ENCODE results near the gene TIMP3. TPM values are rescaled to one million over a fixed set of nuclear protein-coding genes. Genes with fewer than 3 reads are reported as not detected.

The TIMP3 gene
- total RNA-seq, 1 experiment from 2014 or later: 12.3 TPM

DNA sequence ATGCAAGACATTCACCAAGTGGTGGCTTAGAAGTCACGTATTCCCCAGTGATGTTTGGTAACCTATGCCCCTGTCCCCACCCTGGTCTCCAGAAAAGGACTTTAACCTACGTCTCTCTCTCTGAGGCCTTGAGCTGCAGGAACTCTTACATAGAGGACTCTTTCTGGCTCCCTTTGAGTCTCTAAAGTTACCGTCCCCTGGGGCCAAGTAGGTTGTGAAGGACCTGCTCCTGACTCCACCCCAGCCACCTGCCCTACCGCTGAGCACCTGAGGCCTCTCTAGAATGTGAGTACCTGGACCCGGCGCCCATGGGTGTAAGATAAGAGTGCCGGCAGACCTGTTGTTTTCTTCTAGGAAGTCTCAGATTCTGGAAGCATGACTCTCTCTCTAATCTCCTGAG, 95.4 kb downstream of the TIMP3 start:
- BruUV-seq (replicated peaks): no TSS peak
- Mint-ChIP-seq H3K36me3 (ENCODE audit: insufficient read depth, unreplicated experiment) (no peaks in the 10 kb centered on the region), H3K4me1 (ENCODE audit: low read depth, unreplicated experiment) (no peaks in the 10 kb centered on the region), H3K9me3 (ENCODE audit: low read depth, unreplicated experiment) (no peaks in the 10 kb centered on the region), H3K27ac (ENCODE audit: unreplicated experiment) (no peak overlapping the region), H3K27me3 (ENCODE audit: unreplicated experiment) (peaks cover 56% of the 10 kb centered on the region), H3K4me3 (ENCODE audit: low read depth, unreplicated experiment) (no peak overlapping the region)
- CTCF ChIA-PET: interaction anchor here (0.6 kb wide), 1 partner anchor 138 kb away, joined by 4 read pairs; no protein-coding TSS in a partner anchor
- TF ChIP-seq, protein P1, sequence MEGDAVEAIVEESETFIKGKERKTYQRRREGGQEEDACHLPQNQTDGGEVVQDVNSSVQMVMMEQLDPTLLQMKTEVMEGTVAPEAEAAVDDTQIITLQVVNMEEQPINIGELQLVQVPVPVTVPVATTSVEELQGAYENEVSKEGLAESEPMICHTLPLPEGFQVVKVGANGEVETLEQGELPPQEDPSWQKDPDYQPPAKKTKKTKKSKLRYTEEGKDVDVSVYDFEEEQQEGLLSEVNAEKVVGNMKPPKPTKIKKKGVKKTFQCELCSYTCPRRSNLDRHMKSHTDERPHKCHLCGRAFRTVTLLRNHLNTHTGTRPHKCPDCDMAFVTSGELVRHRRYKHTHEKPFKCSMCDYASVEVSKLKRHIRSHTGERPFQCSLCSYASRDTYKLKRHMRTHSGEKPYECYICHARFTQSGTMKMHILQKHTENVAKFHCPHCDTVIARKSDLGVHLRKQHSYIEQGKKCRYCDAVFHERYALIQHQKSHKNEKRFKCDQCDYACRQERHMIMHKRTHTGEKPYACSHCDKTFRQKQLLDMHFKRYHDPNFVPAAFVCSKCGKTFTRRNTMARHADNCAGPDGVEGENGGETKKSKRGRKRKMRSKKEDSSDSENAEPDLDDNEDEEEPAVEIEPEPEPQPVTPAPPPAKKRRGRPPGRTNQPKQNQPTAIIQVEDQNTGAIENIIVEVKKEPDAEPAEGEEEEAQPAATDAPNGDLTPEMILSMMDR (IDR thresholded peaks at IDR 0.05; ENCODE audit: unreplicated experiment): no peak
- DNase-seq: no peak
- intact Hi-C loops (cut with micrococcal nuclease; ENCODE audit: unreplicated experiment): no loop called here

DNA sequence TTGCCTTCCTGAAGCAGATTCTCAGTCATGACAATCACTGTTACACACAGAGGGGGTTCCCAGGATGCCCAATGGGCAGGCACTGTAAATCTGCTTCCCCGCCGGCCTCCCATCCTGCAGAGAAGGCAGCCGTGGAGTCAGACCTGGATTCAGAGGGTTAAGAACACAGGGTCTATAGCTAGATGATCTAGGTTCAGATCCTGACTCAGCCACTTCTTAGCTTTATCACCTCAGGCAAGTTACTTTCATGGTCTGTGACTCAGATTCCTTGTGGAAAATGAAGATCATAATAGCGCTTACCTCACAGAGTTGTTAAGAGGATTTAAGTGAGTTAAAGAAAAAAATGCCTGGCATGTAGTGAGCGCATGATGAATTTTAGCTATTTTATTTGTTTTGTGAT, 95.9 kb downstream of the TIMP3 start:
- H3K36me3 Mint-ChIP-seq (ENCODE audit: insufficient read depth, unreplicated experiment): no peaks in the 10 kb centered on the region
- TF ChIP-seq, protein P1 (IDR thresholded peaks at IDR 0.05; ENCODE audit: unreplicated experiment): no peak
- H3K27me3 Mint-ChIP-seq (ENCODE audit: unreplicated experiment): peaks cover 58% of the 10 kb centered on the region
- CTCF ChIA-PET: no interaction called here
- DNase-seq: no peak
- H3K4me3 Mint-ChIP-seq (ENCODE audit: low read depth, unreplicated experiment): no peak overlapping the region
- H3K27ac Mint-ChIP-seq (ENCODE audit: unreplicated experiment): no peak overlapping the region
- no peaks in the 10 kb centered on the region for H3K4me1 Mint-ChIP-seq (ENCODE audit: low read depth, unreplicated experiment)
- no peaks in the 10 kb centered on the region for H3K9me3 Mint-ChIP-seq (ENCODE audit: low read depth, unreplicated experiment)
- intact Hi-C loops (cut with micrococcal nuclease; ENCODE audit: unreplicated experiment): no loop called here
- BruUV-seq (replicated peaks): no TSS peak

DNA sequence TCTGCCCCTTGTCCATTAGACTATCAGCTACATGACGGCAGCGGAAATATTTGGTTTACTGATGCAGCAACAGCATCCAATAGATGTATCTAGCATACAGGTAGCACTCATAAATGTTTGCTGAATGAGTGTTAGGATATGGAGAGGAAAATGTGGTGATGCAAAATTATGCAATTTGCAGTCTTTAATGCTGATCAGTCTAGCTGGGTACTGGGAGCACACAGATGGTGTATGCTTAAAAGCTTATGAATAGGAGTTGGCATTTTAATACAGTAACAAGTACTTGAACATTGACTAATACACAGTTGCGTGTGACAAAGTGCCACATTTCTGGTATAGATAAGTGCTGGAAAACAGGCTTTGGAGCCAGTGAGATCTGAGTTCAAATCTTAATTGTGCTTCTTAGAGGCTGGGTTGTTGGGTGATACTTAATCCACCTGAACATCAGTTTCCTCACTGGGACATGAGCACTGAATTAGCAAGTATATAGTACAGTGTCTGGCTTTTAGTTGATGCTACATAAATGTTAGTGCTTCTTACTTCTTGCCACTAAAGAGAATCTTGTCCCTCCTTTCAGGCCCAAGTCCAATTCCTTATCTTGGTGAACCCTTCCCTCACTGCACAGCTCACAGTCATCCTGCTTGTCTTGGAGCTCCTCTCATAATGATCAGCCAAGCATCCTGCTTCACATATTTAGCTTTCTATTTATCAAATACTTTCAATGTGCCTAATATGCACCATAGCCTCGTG, 99.6 kb downstream of the TIMP3 start:
- CTCF ChIA-PET: no interaction called here
- no peaks in the 10 kb centered on the region for H3K9me3 Mint-ChIP-seq (ENCODE audit: low read depth, unreplicated experiment)
- H3K4me3 Mint-ChIP-seq (ENCODE audit: low read depth, unreplicated experiment): no peak overlapping the region
- no TSS peak for BruUV-seq (replicated peaks)
- H3K27me3 Mint-ChIP-seq (ENCODE audit: unreplicated experiment): peaks cover 58% of the 10 kb centered on the region
- intact Hi-C loops (cut with micrococcal nuclease; ENCODE audit: unreplicated experiment): no loop called here
- H3K27ac Mint-ChIP-seq (ENCODE audit: unreplicated experiment): no peak overlapping the region
- no peak for DNase-seq
- H3K4me1 Mint-ChIP-seq (ENCODE audit: low read depth, unreplicated experiment): no peaks in the 10 kb centered on the region
- no peaks in the 10 kb centered on the region for H3K36me3 Mint-ChIP-seq (ENCODE audit: insufficient read depth, unreplicated experiment)
- TF ChIP-seq, protein P1 (IDR thresholded peaks at IDR 0.05; ENCODE audit: unreplicated experiment): no peak

DNA sequence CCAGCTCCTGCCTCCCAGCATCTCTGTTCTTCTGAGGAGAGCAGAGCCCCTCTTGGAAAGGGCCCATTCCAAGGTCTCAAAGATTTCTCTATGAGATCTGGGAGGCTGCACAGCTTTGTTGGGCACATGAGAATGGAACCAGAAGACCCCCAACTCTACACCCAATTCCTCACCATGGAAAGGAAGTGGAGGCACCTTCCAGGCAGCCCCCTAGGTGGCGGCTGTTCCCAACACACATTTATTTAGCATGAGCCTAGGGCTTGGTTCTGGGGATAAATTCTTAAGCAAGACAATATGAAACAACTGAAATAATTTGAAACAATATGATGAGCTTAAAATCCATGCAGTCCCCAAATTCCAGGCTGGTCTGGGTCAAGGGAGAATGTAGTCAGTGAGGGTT, 100.4 kb downstream of the TIMP3 start:
- Mint-ChIP-seq H3K27me3 (ENCODE audit: unreplicated experiment) (peaks cover 52% of the 10 kb centered on the region), H3K4me3 (ENCODE audit: low read depth, unreplicated experiment) (no peak overlapping the region), H3K27ac (ENCODE audit: unreplicated experiment) (no peak overlapping the region), H3K9me3 (ENCODE audit: low read depth, unreplicated experiment) (no peaks in the 10 kb centered on the region), H3K36me3 (ENCODE audit: insufficient read depth, unreplicated experiment) (no peaks in the 10 kb centered on the region), H3K4me1 (ENCODE audit: low read depth, unreplicated experiment) (no peaks in the 10 kb centered on the region)
- DNase-seq: no peak
- BruUV-seq (replicated peaks): no TSS peak
- CTCF ChIA-PET: interaction anchor here (0.6 kb wide), 1 partner anchor 25 kb away, joined by 6 read pairs; no protein-coding TSS in a partner anchor
- intact Hi-C loops (cut with micrococcal nuclease; ENCODE audit: unreplicated experiment): no loop called here
- TF ChIP-seq, protein P1 (IDR thresholded peaks at IDR 0.05; ENCODE audit: unreplicated experiment): no peak
